HG03135 (cell line): ENCODE results near the gene TMEM130.

Source experiments
- ATAC-seq: cut with Tn5 transposase; IDR thresholded peaks from one replicate; pipeline ENCODE4 v1.9.1; 2021; ENCODE audit warnings: mild to moderate bottlenecking, moderate library complexity; ENCODE audit not compliant: unreplicated experiment

TMEM130 gene

GRCh38 chr7:98810153-98810802 is 59.5 kb downstream of the TMEM130 start:
- ATAC-seq: no peak

GRCh38 chr7:98808751-98809460 is 60.9 kb downstream of the TMEM130 start:
- no peak for ATAC-seq

- no peak for ATAC-seq
These were observed 62.5 kb downstream of the TMEM130 start for GRCh38 chr7:98807068-98808048.

DNA sequence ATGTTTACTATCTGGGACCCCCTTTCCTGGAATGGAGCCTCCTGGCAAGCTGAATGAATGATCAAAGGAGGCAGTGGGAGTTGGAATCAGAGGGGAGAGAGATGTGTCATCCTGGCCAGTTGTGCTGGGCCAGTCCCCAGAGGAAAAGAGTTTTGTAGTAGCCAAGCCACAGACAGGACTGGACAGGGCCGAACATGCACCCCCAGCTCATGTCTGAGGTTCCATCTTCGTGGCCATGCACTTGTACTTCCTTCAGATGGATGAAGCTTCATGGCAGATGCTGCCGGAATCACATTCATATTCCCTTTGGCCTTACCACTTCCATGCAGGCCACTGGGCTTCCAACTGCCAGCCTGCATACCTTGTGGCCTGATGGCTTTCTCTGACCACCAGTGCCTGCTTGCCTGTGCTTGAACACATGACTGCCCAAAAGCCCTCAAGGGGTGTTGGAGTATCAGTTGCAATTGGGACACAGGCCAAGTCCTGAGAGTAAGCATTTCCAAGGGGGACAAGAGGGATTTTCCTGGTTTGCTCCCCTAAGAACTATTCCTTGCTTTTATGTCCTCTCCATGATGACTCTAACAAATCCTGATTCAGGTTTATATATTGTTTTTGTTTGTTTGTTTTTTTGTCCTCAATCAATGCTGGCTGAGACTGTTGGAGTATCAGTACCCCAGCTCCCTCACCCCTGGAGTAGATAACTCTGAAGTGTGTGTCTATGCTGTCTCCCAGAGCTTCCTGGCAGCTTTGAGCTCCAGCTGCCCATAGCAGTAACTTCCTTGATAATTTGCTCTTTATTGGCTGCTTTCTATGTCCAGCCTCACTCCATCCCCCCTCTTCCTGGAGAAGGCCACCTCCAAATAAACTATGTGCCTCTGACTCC is 63.6 kb downstream of the TMEM130 start:
- ATAC-seq: no peak

DNA sequence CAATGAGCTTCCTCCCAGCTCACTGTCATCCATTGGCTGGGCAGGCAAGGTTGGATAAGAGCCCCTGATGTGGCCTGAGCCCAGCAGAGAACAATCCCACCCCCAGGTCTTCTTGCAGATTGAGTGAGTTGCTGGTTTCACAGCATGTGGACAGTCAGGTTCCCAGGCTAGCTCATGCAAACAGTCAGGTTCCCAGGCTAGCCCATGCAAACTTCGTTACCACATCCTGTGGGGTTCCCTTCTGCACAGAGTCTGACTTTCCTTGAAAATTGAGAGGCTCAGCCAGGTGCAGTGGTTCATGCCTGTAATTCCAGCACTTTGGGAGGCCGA is 67.1 kb downstream of the TMEM130 start:
- ATAC-seq: peak; percentile 15

GRCh38 chr7:98802088-98802780 is 67.6 kb downstream of the TMEM130 start:
- peak; percentile 82 for ATAC-seq

GRCh38 chr7:98800996-98801395 is 68.8 kb downstream of the TMEM130 start:
- no peak for ATAC-seq

DNA sequence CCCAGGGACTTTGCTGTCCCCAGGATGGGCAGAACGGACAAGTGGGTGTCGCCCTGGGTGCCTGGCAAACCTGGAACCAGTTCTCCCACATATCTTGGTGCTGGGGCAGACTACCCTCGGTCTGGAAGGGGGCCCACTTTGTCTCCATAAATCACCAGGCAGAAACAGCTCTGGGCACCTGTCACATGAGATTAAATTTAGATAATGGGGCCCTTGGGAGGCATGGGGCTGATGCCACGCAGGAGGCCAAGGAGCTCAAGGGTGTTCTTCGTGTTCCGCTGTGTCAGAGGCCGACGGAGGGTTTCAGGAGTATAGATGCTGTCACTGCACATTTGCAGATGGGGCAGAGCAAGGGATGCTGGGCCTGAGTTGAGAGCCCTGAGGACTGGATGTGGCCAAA is 72.7 kb downstream of the TMEM130 start:
- no peak for ATAC-seq
